ENCODE data around the gene ACAN.

DNA sequence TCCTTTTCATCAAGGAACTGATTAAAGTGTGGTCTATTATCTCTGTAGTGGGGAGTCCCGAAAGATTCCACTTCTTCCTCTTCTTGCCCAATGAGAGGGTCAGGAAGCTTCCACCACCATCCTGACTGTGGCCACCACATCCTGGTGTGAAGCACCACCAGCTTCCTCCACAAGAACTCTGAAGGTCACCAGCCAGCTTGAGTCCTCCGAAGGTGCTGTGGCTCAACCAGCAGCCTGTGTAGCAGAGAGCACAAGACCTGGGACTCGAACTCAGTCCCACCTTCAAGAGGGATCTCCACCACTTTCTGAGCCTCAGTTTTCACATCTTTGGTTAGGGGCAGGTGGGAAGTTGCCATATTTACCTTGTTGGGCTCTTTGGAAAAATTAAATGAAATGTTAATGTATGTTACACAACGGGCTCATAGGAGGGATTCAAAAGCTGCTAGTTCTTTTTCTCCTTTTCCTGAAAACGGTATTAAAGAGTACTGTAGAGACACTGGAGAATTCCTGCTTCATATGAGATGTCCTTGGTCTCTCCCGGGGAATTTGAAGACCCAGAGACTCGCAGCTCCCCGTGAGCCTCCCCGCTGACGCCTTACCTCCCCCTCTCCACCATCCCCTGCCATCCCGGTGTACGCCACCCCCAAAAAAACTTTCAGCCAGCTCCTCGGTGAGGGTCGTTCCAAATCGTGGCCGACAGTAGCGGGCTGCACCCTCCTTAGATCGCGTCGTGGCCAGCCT is 816 bp upstream of the ACAN start:
- TF ChIP-seq CTCF (IDR thresholded peaks at IDR 0.05) = no peak
- TF ChIP-seq POLR2A (IDR thresholded peaks at IDR 0.05) = no peak

Data from stomach (tissue), 4 donors.